ENCODE measurements around the gene WNK2.

The WNK2 gene

GRCh38 chr9:93200449-93200742, 16.5 kb downstream of the WNK2 start:
- H3K4me3 ChIP-seq (ENCODE audit: control insufficient read depth, low read depth, low read length): no peak overlapping the region
- DNase-seq (ENCODE audit: low read depth): no peak
- TF ChIP-seq, protein P1, sequence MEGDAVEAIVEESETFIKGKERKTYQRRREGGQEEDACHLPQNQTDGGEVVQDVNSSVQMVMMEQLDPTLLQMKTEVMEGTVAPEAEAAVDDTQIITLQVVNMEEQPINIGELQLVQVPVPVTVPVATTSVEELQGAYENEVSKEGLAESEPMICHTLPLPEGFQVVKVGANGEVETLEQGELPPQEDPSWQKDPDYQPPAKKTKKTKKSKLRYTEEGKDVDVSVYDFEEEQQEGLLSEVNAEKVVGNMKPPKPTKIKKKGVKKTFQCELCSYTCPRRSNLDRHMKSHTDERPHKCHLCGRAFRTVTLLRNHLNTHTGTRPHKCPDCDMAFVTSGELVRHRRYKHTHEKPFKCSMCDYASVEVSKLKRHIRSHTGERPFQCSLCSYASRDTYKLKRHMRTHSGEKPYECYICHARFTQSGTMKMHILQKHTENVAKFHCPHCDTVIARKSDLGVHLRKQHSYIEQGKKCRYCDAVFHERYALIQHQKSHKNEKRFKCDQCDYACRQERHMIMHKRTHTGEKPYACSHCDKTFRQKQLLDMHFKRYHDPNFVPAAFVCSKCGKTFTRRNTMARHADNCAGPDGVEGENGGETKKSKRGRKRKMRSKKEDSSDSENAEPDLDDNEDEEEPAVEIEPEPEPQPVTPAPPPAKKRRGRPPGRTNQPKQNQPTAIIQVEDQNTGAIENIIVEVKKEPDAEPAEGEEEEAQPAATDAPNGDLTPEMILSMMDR (IDR thresholded peaks at IDR 0.05; ENCODE audit: control insufficient read depth, insufficient read depth, low read depth, low read length, missing control alignments): no peak

GRCh38 chr9:93200989-93201334, 17.0 kb downstream of the WNK2 start:
- TF ChIP-seq, protein P1 (IDR thresholded peaks at IDR 0.05; ENCODE audit: control insufficient read depth, insufficient read depth, low read depth, low read length, missing control alignments): no peak
- DNase-seq (ENCODE audit: low read depth): no peak
- H3K4me3 ChIP-seq (ENCODE audit: control insufficient read depth, low read depth, low read length): no peak overlapping the region

GRCh38 chr9:93203026-93203717, 19.2 kb downstream of the WNK2 start:
- DNase-seq (ENCODE audit: low read depth): no peak
- H3K4me3 ChIP-seq (ENCODE audit: control insufficient read depth, low read depth, low read length): no peak overlapping the region
- TF ChIP-seq, protein P1 (IDR thresholded peaks at IDR 0.05; ENCODE audit: control insufficient read depth, insufficient read depth, low read depth, low read length, missing control alignments): no peak

- TF ChIP-seq, protein P1 (IDR thresholded peaks at IDR 0.05; ENCODE audit: control insufficient read depth, insufficient read depth, low read depth, low read length, missing control alignments): no peak
- no peak overlapping the region for H3K4me3 ChIP-seq (ENCODE audit: control insufficient read depth, low read depth, low read length)
- DNase-seq (ENCODE audit: low read depth): no peak
These were observed 20.0 kb downstream of the WNK2 start for GRCh38 chr9:93203718-93204469.

- TF ChIP-seq, protein P1 (IDR thresholded peaks at IDR 0.05; ENCODE audit: control insufficient read depth, insufficient read depth, low read depth, low read length, missing control alignments): no peak
- no peak for DNase-seq (ENCODE audit: low read depth)
- no peak overlapping the region for H3K4me3 ChIP-seq (ENCODE audit: control insufficient read depth, low read depth, low read length)
These were observed 20.6 kb downstream of the WNK2 start for GRCh38 chr9:93204470-93205043.

GRCh38 chr9:93205045-93205768, 21.3 kb downstream of the WNK2 start:
- no peak overlapping the region for H3K4me3 ChIP-seq (ENCODE audit: control insufficient read depth, low read depth, low read length)
- DNase-seq (ENCODE audit: low read depth): no peak
- TF ChIP-seq, protein P1 (IDR thresholded peaks at IDR 0.05; ENCODE audit: control insufficient read depth, insufficient read depth, low read depth, low read length, missing control alignments): no peak

Measured in AG09309 (cell line).